Lower leg skin (tissue), 3 donors: Measurements from ENCODE around the gene ZNF341.

ENCODE experiments used
- POLR2A ChIP-seq, 2 donors: fragments of 450-650 bp; IDR thresholded peaks; one replicate each; pipeline ENCODE4 v1.6.1; 2016 to 2017; ENCODE audit warnings: antibody characterized with exemption in 2 of 2, mild to moderate bottlenecking in 1 of 2, moderate library complexity in 1 of 2
- TF ChIP-seq, protein P1 (sequence below), 3 donors: fragments of 450-650 bp; IDR thresholded peaks; one replicate each; pipeline ENCODE4 v1.5.1; 2016; ENCODE audit warnings: antibody characterized with exemption in 3 of 3, mild to moderate bottlenecking in 3 of 3, moderate library complexity in 2 of 3

DNA sequence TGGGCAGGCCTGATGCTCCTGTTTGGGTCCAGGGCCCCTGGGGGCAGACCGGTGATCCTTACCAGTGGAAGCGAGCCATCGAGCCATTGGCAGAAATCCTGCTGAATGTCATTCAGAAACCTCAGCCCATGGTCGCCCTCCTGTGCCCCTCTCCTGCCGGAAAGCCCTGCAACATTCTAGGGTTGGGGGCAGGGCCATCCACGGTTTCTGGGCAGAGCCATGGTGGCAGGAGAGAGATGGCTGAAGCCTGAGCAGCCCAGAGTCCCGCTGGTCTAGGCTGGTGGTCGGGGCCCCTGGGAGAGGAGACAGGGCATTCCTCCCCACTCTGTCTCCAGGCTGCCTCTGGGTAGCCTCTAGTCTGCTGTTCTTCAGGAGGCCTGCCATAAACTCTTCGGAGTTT is 59.7 kb downstream of the ZNF341 start:
- TF ChIP-seq, protein P1, sequence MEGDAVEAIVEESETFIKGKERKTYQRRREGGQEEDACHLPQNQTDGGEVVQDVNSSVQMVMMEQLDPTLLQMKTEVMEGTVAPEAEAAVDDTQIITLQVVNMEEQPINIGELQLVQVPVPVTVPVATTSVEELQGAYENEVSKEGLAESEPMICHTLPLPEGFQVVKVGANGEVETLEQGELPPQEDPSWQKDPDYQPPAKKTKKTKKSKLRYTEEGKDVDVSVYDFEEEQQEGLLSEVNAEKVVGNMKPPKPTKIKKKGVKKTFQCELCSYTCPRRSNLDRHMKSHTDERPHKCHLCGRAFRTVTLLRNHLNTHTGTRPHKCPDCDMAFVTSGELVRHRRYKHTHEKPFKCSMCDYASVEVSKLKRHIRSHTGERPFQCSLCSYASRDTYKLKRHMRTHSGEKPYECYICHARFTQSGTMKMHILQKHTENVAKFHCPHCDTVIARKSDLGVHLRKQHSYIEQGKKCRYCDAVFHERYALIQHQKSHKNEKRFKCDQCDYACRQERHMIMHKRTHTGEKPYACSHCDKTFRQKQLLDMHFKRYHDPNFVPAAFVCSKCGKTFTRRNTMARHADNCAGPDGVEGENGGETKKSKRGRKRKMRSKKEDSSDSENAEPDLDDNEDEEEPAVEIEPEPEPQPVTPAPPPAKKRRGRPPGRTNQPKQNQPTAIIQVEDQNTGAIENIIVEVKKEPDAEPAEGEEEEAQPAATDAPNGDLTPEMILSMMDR (IDR thresholded peaks at IDR 0.05), result no peak
- no peak for TF ChIP-seq POLR2A (IDR thresholded peaks at IDR 0.05)
